Activated T-cell treated with anti-CD3 and anti-CD28 coated beads for 4 hours (primary cell): ENCODE results near the gene UTF1.
"Not testable (repeated sequence)": the region's sequence is repeated elsewhere in the genome, so short reads cannot be mapped to it uniquely, and the experiment has no call there.

Experiments
- DNase-seq: peaks from one replicate; pipeline ENCODE4 v3.0.0-alpha.2; 2020

The UTF1 gene

DNA sequence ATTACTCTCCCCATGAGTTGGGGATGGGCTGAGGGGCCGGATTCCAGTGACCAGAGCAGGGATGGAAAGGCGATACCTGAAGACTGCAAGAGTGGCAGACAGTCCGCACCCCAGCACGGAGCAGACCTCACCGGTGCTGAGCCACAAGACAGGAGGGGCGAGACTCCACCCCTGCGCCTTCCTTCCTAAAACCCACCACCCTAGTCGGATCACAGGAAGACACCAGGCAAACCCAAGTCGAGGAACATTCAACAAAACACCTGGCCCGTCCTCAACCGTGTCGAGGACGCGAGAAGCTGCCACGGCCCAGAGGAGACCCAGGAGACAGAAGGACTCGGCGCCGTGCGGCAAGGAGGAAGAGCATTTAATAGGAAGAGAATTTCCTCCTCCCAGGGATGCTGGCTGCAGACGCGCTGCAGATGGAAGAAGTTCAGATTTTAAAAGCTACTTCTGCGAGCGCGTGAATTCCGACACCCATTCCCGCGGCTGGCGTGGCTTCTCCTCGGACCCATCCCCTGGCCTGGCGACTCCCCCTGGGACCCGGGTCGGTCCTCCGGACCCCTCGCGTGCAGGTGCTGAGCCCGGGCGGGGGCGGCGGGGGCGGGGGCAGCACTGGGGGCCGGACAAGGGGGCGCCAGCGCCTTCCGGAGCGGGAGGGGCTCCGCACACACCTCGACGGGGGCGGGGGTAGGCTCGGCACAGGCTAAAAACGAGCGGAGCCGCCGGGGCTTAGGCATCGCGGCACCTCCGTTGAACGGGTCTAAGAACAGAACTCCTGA lies 563 bp upstream of the UTF1 start:
- DNase-seq = no peak

DNA sequence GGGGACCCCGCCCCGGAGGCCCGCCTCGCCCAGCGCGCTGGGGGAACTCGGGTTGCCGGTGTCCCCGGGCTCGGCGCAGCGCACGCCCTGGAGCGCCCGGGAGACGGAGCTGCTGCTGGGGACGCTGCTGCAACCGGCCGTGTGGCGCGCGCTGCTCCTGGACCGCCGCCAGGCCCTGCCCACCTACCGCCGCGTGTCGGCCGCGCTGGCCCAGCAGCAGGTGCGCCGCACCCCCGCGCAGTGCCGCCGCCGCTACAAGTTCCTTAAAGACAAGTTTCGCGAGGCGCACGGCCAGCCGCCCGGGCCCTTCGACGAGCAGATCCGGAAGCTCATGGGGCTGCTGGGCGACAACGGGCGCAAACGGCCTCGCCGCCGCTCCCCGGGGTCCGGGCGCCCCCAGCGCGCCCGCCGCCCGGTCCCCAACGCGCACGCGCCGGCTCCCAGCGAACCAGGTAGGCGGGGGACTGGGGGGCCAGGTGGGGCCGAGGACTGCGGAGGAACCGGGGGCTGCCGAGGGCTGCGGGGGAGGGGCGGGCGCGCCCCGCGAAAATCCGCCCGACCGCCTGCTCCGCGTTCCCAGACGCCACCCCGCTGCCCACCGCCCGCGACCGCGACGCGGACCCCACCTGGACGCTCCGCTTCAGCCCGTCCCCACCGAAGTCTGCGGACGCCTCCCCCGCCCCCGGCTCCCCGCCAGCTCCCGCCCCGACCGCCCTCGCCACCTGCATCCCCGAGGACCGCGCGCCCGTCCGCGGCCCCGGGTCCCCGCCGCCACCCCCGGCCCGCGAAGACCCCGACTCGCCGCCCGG lies 574 bp downstream of the UTF1 start:
- DNase-seq = no peak

DNA sequence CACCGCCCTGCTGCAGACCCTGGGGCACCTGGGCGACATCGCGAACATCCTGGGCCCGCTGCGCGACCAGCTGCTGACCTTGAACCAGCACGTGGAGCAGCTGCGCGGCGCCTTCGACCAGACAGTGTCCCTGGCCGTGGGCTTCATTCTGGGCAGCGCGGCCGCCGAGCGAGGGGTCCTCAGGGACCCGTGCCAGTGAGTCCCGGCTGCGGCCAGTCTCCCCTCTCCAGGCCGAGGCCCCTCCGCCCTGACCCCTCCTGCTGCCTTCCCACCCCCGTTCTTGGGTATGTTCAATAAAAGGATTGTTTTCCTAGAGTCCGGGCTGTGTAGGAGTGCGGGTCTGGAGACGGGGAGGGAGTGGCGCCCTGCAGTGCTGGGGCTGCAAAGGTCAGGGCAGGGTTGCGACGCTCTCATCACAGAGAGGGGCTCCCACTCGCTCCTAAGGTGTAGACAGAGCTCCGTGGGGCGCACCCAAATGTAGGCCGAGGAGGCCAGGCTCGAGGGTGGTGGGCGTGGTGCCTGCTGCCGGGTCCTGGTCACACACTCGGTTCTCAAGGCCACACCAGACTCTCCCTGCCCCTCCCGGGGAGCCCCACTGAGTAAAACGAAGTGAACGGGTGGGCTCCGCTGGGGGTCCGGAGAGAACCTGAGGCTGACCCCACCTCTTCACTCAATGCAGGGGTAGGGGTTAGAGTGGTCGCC lies 1.4 kb downstream of the UTF1 start:
- no peak for DNase-seq

DNA sequence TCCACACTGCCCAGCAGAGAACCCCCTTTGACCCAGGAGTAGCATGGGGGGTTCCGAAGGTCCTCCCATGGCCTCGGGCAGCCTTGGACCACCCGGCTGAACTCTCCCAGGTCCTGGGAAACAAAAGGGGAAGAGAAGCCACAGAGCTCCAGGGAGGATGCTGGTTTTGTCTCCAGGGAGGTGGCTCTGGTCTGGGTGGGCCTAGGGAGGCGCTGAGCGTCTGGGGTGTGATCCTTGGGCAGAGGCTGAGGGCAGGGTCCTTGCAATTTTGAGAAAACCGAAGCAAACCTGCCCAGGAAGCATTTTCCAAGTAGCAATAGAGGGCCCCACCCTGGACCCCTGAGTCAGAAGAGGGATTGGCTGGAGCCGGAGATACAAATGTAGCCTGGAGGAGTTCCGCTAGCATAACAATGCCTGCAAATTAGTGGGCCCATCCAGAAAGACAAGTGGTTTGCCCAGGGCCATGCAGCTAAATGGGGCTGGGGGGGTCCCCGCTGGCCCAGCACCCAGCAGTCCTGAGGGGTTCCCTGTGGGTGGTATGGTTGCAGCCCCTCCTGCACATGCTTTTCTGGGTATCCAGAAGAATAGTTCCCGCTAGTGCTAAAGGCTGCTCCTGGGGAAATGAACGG lies 2.0 kb downstream of the UTF1 start:
- no peak for DNase-seq

DNA sequence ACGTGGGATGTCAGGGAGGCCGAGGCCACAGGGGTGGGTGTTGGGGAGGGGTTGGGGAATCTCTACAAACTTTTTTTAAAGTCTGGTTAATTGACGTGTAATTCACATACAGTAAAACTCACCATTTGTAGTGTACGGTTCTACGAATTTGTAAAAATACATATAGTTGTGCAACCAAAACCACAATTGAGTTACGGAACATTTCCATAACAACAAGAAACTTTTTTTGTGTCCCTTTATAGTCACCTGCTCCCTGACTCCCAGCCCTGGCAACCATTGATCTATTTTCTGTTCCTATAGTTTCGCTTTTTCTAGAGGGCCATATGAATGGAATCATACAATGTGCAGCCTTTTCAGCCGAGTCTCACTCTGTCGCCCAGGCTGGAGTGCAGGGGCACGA lies 4.8 kb downstream of the UTF1 start:
- DNase-seq = not testable (repeated sequence)

DNA sequence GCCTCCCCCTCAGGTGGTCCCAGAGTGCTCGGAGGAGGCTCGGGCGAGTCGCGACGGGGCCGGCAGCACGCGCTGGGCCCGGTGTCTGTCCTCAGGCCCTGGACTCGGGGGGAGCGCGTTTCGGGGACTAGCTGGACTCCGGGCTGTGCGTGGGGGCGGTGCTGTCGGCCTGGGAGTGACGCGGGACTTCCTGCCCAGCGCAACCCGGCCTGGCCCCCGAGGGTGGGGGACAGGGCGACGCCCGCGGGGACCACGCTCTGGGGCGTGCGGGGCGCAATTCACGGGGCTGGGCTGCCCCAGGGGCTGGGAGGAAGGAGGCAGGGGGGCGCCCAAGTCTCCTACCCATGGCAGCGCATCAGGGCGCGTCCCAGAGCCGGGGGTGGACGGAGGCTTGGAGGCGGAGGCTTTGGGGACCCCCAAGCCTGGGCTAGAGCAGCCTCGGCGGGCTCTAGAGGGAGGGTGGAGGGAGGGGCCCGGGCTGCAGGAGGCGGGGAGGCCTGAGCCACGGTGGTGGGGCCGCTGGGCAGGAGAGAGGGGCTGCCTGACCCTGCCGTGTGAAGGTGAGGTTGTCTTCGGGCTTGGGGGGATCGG lies 5.3 kb downstream of the UTF1 start:
- no peak for DNase-seq

DNA sequence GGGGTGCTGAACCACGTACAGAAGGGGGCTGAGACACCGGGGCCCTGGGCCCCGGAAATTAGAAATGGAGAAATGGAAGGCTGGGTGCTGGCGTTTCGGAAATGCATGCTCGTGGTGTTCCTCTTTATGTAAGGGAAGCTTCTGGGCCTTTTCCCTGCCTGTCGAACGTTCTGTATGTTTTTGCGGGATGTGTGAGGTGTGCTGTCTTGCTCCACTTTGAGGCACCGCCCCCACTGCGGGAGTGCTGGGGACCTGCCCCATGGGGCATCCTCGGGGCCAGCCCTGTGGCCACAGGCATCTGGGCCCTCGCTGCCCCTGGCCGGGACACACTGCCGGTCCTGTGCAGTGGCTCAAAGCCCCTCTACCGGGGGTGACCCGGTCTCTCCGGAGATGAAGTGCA lies 5.9 kb downstream of the UTF1 start:
- no peak for DNase-seq

DNA sequence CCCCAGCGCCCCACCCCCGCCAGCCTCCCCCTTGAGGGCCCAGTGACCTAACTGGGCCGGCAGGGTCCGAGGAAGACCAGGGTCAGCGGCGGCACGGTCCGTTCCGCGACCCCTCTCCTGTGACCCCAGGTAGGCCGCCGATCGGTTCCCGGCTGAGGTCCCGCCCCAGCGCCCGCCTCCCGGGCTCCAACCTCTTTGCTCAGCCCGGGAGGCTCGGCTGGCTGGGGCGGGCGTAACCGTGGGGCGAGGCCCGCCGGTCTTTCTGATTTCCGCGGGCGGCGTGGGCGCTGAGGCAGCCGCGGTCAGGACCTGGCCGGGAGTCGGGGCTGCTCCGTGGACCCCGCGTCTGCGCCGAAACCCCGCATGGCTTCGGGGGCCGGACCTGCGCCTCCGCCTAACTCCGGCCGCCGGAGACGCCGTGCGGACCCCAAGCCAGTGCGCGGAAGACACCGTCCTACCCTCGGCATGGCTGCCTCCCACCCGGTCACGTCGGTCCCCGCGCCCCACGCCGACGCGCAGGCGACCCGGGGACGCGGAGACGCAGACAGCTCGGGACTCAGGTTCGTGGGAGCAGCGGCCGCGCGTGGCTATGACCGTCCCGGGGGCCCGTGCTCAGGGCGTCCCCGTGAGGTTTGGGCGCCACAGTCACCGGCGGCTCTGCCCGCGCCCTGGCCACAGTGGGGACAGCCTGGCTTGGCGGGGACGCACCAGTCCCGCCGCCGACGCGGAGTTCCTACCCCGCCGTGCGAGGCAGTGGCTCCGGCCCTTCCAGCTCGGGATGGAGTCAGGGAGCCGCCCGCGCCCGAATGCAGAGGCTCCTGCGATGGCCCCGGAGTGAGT lies 6.6 kb downstream of the UTF1 start:
- no peak for DNase-seq

DNA sequence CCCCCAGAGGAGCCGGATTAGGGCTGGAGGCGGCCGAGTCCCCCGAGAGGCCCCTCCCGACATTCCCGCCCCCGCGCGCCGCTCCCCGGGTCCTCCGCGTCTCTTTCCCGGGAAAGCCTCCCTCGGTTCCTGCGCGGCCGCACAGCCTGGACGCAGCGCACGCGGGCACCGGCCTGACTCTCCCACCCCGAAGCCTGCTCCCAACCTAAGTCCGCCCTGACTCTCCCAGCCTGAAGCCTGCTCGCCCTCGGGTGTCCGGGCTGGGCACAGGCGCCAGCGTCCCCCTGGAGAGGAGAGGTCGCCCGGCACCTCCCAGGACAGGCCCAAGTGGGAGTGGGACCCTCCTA lies 7.2 kb downstream of the UTF1 start:
- no peak for DNase-seq

DNA sequence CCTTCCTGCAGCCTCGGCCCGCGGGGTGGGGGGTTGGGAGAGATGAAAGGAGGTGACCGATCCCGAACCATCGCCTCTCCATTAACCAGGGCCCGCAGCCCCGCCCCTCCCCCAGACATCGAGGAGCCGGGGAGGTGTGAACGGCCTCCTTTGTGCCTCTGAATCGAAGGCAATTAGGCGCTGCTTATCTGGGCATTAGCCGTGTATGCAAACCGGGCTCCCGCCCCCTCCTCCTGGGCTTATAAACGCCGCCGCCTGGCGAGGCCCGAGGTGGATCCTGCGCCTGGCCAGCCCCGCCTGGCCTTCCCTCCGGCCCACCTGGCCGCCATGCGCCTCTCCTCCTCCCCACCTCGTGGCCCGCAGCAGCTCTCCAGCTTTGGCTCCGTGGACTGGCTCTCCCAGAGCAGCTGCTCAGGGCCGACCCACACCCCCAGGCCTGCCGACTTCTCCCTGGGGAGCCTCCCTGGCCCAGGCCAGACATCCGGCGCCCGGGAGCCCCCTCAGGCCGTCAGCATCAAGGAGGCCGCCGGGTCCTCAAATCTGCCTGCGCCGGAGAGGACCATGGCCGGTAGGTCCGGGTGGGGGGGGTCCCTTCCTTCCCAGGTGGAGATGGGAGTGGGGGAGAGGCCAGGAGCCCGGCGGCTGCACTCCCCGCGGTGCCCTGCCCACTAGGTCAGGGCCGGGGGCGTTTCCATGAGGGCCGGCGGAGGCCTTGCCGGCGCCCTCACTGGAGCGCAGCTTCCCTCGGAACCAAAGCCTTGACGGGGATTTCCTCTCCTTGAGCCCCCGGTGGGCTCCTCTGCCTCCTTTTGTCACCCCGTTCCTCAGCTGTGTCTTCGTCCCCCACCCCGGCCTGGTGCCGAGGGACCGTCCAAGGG lies 7.8 kb downstream of the UTF1 start, which contains the start of gene VENTX:
VENTX (plus strand) TSS at position 268 of the 878 bp plus-strand sequence; CDS start at position 328, 60 bp downstream.
- DNase-seq = no peak

DNA sequence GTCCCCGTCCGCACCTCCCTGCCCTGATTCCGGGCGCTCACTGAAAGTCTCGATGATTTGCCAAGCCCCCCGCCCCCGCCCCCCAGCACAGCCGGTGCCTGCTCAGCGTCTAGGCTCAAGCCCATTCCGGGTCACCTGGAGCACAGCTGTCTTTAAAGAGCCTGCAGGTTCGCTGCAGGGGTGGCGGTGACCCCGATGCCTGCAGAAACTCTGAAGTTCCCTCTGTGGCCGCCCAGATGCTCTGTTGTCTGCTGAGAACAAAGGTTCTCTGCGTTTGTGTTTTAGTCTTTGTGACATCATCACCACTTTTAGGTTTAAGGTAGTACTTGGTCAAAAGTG lies 8.4 kb downstream of the UTF1 start:
- DNase-seq = no peak

DNA sequence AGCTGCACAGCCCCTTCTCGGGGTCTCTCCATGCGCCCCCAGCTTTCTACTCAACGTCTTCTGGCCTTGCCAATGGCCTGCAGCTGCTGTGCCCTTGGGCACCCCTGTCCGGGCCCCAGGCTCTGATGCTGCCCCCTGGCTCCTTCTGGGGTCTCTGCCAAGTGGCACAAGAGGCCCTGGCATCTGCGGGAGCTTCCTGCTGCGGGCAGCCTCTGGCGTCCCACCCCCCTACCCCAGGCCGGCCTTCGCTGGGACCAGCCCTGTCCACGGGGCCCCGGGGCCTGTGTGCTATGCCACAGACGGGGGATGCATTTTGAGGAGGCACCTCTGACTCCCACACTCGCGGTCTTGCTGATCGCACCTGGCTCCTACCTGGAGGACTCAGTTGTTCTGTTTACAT lies 10.0 kb downstream of the UTF1 start:
- no peak for DNase-seq

DNA sequence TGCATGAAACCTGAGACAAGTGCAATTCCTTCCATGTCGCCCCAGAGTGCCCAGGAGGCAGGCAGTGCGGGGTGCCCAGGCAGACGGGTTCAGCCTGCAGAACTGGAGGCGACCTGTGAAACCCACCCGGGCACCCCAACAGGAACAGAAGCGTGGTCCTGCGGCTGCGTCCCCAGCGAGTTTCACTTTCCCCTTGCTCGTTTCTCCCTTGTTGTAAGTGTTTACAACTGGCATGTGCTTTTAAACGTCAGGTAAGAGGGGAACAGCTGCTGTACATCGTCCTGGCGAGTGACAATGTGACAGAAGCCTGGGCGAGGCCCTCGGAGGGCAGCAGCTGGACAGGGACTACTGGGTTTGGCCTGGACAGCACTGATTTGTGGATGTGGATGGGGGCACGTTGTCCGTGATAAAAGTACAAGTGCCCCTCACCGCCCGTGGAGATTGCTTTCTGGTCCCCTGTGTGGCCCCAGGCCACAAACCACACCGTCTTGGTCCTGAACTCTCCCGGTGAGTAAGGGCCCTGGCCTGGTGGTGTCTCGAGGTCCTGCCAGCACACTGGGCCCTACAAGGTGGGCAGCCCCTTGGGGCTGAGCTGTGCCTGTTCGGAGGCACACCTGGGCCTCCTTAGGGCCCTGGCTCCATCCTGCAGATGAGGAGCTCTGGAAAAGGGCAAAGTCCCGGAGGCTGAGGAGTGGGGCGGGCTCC lies 11.6 kb downstream of the UTF1 start:
- no peak for DNase-seq

DNA sequence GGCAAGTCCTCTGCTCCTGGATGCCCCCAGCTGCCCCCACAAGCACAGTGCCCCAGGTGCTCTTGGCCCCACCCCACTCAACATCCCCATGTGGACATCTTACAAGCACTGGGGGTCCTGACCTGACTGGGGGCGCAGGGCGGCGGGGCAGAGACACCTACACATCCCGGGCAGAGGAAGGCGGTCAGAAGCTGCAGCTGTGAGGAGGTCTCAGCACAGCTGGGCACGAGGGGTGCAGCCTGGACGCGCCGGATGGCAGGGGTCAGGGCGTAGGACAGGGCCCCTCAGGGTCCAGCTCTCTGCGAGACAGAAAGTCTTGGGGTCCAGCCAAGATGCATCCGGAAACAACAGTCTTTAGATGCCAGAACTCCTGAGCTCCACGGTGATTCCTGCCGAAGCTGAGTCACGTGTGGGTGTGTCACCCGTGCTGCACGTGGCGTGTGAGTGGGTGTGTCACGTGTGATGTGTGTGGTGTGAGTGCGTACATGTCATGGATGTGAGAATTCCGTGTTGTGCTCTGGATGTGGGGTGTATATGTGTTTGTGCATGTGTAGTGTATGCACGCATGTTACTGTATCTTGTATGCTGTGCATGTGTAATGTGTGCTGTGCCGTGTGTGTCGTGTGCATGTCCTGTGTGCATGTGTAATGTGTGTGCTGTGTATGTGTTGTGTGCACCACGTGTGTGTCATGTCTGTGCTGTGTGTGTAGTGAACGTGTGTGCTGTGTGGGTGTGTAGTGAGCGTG lies 12.8 kb downstream of the UTF1 start:
- no peak for DNase-seq

DNA sequence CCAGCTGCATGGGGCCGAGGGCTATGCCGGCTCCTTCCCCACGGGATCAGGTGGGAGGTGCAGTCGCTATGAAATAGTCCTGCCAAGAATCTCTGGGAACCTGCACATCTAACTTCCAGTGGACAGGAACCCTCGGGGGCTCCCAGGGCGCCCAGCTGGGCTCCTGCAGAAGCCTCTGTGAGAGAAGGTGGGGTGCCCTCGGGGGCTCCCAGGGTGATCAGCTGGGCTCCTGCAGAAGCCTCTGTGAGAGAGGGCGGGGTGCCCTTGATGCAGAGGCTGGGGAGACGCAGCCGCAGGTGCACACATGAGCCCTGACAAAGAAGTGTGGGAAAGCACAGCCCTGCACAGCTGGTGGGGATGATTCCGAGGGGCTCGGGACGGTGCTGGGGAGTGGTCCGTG lies 13.6 kb downstream of the UTF1 start:
- no peak for DNase-seq

DNA sequence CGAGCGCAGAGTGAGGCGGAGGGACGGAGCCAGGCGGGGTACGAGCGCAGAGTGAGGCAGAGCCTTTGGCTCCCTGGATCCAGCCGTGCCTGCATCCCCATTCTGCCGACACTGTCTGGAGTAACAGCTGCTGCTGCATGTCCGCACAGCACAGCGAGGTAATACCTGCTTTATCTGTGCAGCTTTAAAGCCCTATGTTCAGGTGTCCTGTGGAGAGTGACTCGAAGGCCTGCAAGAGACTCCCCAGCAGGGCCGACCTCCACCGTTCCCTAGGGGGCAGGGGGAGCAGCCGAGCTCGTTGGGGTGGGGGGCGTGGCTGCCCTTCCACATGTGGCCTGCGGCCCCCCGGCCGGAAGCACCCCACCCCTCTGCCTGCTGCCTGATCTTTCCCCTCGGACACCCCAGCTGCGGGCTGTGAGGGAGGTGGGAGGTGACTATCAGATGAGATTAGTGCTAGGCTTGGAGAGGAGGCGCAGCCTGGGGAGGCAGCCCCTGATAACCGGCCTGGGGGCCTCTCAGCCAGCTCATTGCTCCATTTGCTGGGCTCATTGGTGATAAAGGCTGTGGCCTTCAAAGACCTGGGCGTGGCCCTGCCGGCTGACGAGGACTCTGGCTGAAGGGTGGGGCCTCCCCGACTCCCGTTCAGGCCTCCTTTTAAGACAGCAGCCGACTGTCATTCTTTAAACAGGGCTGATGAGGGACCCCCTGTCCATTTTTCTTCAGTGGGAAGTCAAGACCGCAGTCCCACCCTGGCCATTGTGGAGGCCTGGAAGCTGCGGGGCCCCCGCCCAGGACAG lies 15.6 kb downstream of the UTF1 start:
- no peak for DNase-seq

DNA sequence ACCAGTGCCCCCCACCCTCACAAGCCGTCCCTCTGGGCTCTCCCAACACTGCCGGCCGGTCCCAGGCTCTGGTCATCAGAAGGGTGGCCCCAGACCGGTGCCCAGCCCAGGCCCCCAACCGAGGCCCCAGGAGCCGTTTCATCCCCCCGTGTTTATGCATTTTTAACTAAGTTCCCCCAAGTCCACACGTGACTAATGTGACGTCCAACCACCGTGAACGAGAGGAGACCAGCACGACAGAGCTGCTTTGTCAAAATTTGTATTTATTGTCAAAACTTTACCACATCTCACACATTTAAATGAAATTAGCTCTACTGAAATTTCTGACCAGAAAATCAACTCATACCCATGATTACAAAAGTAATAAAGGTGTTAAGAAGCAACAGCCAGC lies 16.2 kb downstream of the UTF1 start:
- no peak for DNase-seq

DNA sequence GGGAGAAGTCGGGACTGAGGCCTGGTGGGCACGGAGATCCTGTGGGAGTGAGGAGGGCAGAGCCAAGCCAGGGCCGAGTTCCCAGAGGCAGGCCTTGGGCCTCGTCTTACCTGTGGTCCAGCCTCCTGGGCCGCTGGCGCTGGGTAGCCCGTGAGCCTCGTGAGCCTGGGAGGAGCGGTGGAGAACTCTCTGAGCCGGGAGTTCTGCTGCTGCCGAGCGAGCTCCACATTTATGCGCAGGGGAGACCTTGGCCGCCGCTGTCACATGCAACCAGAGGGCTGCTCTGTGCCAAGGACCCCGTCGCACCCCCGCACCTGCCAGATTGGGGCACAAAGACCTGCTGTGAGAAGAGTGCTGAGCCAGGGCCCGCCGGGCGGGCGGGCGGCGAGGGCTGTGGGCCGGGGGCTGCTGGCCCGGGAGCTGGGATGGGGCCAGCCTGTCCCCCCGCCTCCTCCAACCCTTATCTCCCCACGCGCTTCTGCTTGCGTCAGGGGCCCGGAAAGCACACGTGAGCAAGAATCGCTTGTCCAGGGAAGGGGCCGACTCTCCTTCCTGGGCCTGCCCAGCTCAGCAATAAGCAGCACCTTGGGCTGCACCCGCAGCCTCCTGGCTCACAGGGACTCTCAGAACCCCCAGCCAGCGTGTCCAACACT lies 17.8 kb downstream of the UTF1 start:
- DNase-seq = no peak
